HepG2 (cell line): Measurements from ENCODE around the gene KRT38. TPM values are rescaled to one million over a fixed set of nuclear protein-coding genes. Genes with fewer than 3 reads are reported as not detected.

ENCODE experiments used
- GPN1 ChIP-seq: sonication (generic); formaldehyde crosslinking; IDR thresholded peaks from 2 replicates; pipeline ENCODE4 v1.5.1; 2020; ENCODE audit warnings: missing genetic modification reagents, borderline replicate concordance
- NFKB2 ChIP-seq: sonication (generic); formaldehyde crosslinking; IDR thresholded peaks from 2 replicates; pipeline ENCODE4 v1.4.0; 2020; ENCODE audit warnings: missing genetic modification reagents, borderline replicate concordance
- PITX1 ChIP-seq: sonication (generic); formaldehyde crosslinking; IDR thresholded peaks from 2 replicates; pipeline ENCODE4 v1.5.1; 2020; ENCODE audit warnings: mild to moderate bottlenecking, missing genetic modification reagents
- SRY ChIP-seq: sonication (generic); formaldehyde crosslinking; IDR thresholded peaks from 2 replicates; pipeline ENCODE4 v1.8.0; 2022; ENCODE audit warnings: mild to moderate bottlenecking, missing genetic modification reagents
- ZBTB1 ChIP-seq: sonication (generic); formaldehyde crosslinking; IDR thresholded peaks from 2 replicates; pipeline ENCODE4 v1.4.0; 2020; ENCODE audit warnings: missing genetic modification reagents, borderline replicate concordance
- ZBTB21 ChIP-seq: sonication (generic); formaldehyde crosslinking; IDR thresholded peaks from 2 replicates; pipeline ENCODE4 v1.4.0; 2020; ENCODE audit warnings: missing genetic modification reagents
- ZFX ChIP-seq: sonication (generic); formaldehyde crosslinking; IDR thresholded peaks from 2 replicates; pipeline ENCODE4 v1.4.0; 2020; ENCODE audit warnings: mild to moderate bottlenecking, low read depth, missing genetic modification reagents, moderate library complexity
- ZHX2 ChIP-seq, 2 experiments: sonication (generic) in 1 of 2; formaldehyde crosslinking in 1 of 2; IDR thresholded peaks; 2 replicates each; pipeline versions ENCODE4 v1.6.1 to v1.9.0; 2014 to 2022; ENCODE audit warnings: antibody characterized with exemption in 1 of 2, borderline replicate concordance in 1 of 2, inconsistent platforms in 1 of 2, low read depth in 1 of 2, missing genetic modification reagents in 1 of 2
- ZNF20 ChIP-seq: sonication (generic); formaldehyde crosslinking; IDR thresholded peaks from 2 replicates; pipeline ENCODE4 v1.4.0; 2020; ENCODE audit warnings: mild to moderate bottlenecking, moderate library complexity, missing genetic modification reagents
- ZNF737 ChIP-seq: sonication (generic); formaldehyde crosslinking; IDR thresholded peaks from 2 replicates; pipeline ENCODE4 v1.5.0; 2020; ENCODE audit warnings: missing genetic modification reagents, mild to moderate bottlenecking, borderline replicate concordance
- ZXDC ChIP-seq: sonication (generic); formaldehyde crosslinking; IDR thresholded peaks from 2 replicates; pipeline ENCODE4 v1.5.0; 2020; ENCODE audit warnings: mild to moderate bottlenecking, missing genetic modification reagents
- polyA plus RNA-seq, 8 experiments: library from polyadenylated mRNA; depleted of rRNA in 3 of 8; stranded (reverse) in 7 of 8; unstranded in 1 of 8; fragments of >200 nt; fragmentation: Illumina TruSeq in 4 of 8; extraction: Trizol in 4 of 8; gene quantifications; 2 replicates each; pipeline versions ENCODE4 v1.2.1 to v1.2.3, GENCODE V29; 2011 to 2016; ENCODE audit warnings: low read depth in 4 of 8, missing spikeins in 1 of 8, mixed read lengths in 1 of 8; ENCODE audit not compliant: insufficient read depth in 1 of 8
- total RNA-seq, 5 experiments: library from RNA; depleted of rRNA; stranded (reverse); fragments of >200 nt; fragmentation: Illumina TruSeq; extraction: Trizol; gene quantifications; 2 replicates each; pipeline ENCODE4 v1.2.3, GENCODE V29; 2016; ENCODE audit warnings: low read depth in 1 of 5
- TF ChIP-seq, protein P1 (sequence below): sonication (generic); formaldehyde crosslinking; IDR thresholded peaks from 2 replicates; pipeline ENCODE4 v1.5.1; 2020; ENCODE audit warnings: mild to moderate bottlenecking, missing genetic modification reagents, moderate library complexity

KRT38 gene
- total and polyA plus RNA-seq, 2 of the 13 experiments (the other 11 are each of a cell fraction or from before 2014, with no cell fraction given) = not detected

GRCh38 chr17:41486809-41487530 lies 46.2 kb upstream of the KRT38 start (continued):
- TF ChIP-seq NFKB2 (CRISPR knock-in tag) (0 out of 2 replicates have a peak, but pooled peaks have one; percentile 40), PITX1 (CRISPR knock-in tag) (no peak), ZBTB1 (no peak), ZNF20 (no peak), ZFX (peak; percentile 43; the same call in 1 of the 2 replicates), ZHX2 (IDR thresholded peaks at IDR 0.05; ENCODE audit: low read depth) (no peak), ZHX2 (CRISPR knock-in tag; IDR thresholded peaks at IDR 0.05; ENCODE audit: borderline replicate concordance) (no peak), ZNF737 (CRISPR knock-in tag) (0 out of 2 replicates have a peak, but pooled peaks have one; percentile 53), ZXDC (CRISPR knock-in tag) (no peak), GPN1 (CRISPR knock-in tag) (no peak; the same call in 1 of the 2 replicates), SRY (CRISPR knock-in tag) (0 out of 2 replicates have a peak, but pooled peaks have one; percentile 33), ZBTB21 (no peak)
- TF ChIP-seq, protein P1, sequence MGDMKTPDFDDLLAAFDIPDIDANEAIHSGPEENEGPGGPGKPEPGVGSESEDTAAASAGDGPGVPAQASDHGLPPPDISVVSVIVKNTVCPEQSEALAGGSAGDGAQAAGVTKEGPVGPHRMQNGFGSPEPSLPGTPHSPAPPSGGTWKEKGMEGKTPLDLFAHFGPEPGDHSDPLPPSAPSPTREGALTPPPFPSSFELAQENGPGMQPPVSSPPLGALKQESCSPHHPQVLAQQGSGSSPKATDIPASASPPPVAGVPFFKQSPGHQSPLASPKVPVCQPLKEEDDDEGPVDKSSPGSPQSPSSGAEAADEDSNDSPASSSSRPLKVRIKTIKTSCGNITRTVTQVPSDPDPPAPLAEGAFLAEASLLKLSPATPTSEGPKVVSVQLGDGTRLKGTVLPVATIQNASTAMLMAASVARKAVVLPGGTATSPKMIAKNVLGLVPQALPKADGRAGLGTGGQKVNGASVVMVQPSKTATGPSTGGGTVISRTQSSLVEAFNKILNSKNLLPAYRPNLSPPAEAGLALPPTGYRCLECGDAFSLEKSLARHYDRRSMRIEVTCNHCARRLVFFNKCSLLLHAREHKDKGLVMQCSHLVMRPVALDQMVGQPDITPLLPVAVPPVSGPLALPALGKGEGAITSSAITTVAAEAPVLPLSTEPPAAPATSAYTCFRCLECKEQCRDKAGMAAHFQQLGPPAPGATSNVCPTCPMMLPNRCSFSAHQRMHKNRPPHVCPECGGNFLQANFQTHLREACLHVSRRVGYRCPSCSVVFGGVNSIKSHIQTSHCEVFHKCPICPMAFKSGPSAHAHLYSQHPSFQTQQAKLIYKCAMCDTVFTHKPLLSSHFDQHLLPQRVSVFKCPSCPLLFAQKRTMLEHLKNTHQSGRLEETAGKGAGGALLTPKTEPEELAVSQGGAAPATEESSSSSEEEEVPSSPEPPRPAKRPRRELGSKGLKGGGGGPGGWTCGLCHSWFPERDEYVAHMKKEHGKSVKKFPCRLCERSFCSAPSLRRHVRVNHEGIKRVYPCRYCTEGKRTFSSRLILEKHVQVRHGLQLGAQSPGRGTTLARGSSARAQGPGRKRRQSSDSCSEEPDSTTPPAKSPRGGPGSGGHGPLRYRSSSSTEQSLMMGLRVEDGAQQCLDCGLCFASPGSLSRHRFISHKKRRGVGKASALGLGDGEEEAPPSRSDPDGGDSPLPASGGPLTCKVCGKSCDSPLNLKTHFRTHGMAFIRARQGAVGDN = peak; percentile 30; the same call in 1 of the 2 replicates
